GM23248 (cell line): ENCODE data around the gene SLC38A2. TPM values are rescaled to one million over a fixed set of nuclear protein-coding genes. Genes with fewer than 3 reads are reported as not detected.

Experiments
- DNase-seq: peaks from one replicate; pipeline ENCODE4 v3.0.0-alpha.2; 2015
- H2AFZ ChIP-seq: fragments of 200-600 bp; sonication (generic); 2 replicates; pipeline ENCODE4 v1.6.1; 2016; ENCODE audit warnings: antibody characterized with exemption
- H3F3A ChIP-seq: fragments of 200-600 bp; sonication (generic); 2 replicates; pipeline ENCODE4 v1.6.1; 2016; ENCODE audit warnings: mild to moderate bottlenecking, antibody characterized with exemption, mixed run types; ENCODE audit not compliant: insufficient read depth
- H3K27ac ChIP-seq: fragments of 200-600 bp; sonication (generic); 2 replicates; pipeline ENCODE4 v1.5.1; 2016; ENCODE audit warnings: mild to moderate bottlenecking
- H3K27me3 ChIP-seq: fragments of 200-600 bp; sonication (generic); replicated peaks from 2 replicates; pipeline ENCODE4 v1.6.1; 2016; ENCODE audit warnings: mild to moderate bottlenecking; ENCODE audit not compliant: insufficient read depth
- H3K36me3 ChIP-seq: fragments of 200-600 bp; sonication (generic); 2 replicates; pipeline ENCODE4 v1.6.1; 2016; ENCODE audit warnings: low read depth, mild to moderate bottlenecking
- H3K4me1 ChIP-seq: fragments of 200-600 bp; sonication (generic); 2 replicates; pipeline ENCODE4 v1.6.1; 2016; ENCODE audit warnings: mild to moderate bottlenecking; ENCODE audit not compliant: insufficient read depth
- H3K4me2 ChIP-seq: fragments of 200-600 bp; sonication (generic); one replicate; pipeline ENCODE4 v1.6.1; 2016; ENCODE audit warnings: mild to moderate bottlenecking; ENCODE audit not compliant: unreplicated experiment
- H3K4me3 ChIP-seq: fragments of 200-600 bp; sonication (generic); 2 replicates; pipeline ENCODE4 v1.5.1; 2016; ENCODE audit warnings: mild to moderate bottlenecking
- H3K79me2 ChIP-seq: fragments of 200-600 bp; sonication (generic); 2 replicates; pipeline ENCODE4 v1.6.1; 2016; ENCODE audit warnings: mild to moderate bottlenecking; ENCODE audit not compliant: insufficient read depth
- H3K9ac ChIP-seq: fragments of 200-600 bp; sonication (generic); 2 replicates; pipeline ENCODE4 v1.6.1; 2016; ENCODE audit warnings: mild to moderate bottlenecking
- H3K9me2 ChIP-seq: fragments of 200-600 bp; sonication (generic); 2 replicates; pipeline ENCODE4 v1.6.1; 2016; ENCODE audit warnings: mixed run types, mild to moderate bottlenecking, moderate library complexity; ENCODE audit not compliant: insufficient read depth
- H3K9me3 ChIP-seq: fragments of 200-600 bp; sonication (generic); one replicate; pipeline ENCODE4 v1.6.1; 2017; ENCODE audit warnings: low read depth
- H4K20me1 ChIP-seq: fragments of 200-600 bp; sonication (generic); 2 replicates; pipeline ENCODE4 v1.6.0; 2016; ENCODE audit not compliant: insufficient read depth
- EZH2 ChIP-seq: fragments of 200-600 bp; sonication (generic); IDR thresholded peaks from 2 replicates; pipeline ENCODE4 v1.6.1; 2018; ENCODE audit warnings: antibody characterized with exemption, mild to moderate bottlenecking; ENCODE audit not compliant: insufficient read depth, poor library complexity, severe bottlenecking
- EZH2phosphoT487 ChIP-seq: fragments of 200-600 bp; sonication (generic); IDR thresholded peaks from 2 replicates; pipeline ENCODE4 v1.6.1; 2018; ENCODE audit warnings: antibody characterized with exemption, moderate library complexity, mild to moderate bottlenecking, low read depth; ENCODE audit not compliant: insufficient read depth
- WGBS, 2 experiments: methylation state at CpG; one replicate each; pipeline ENCODE4 v1.1.6; 2015 to 2017; ENCODE audit warnings: low lambda C conversion rate in 2 of 2, low coverage in 1 of 2; ENCODE audit errors: missing lambda C conversion rate in 2 of 2; 5-methylcytosine and 5-hydroxymethylcytosine counted together
- in situ Hi-C: fragments of 300-500 bp; cut with MboI; formaldehyde crosslinking; loops from 2 replicates; pipeline ENCODE4 v1.15.0; 2020
- polyA plus RNA-seq: library from polyadenylated mRNA; unstranded; fragments of >200 nt; fragmentation: Nextera tagmentation; extraction: Ambion mirVana; gene quantifications from 2 replicates; pipeline ENCODE4 v1.2.1, GENCODE V29; 2016
- total RNA-seq: library from RNA; depleted of rRNA; stranded (reverse); fragments of >200 nt; shearing (Covaris generic); gene quantifications from 2 replicates; pipeline ENCODE4 v1.2.3, GENCODE V29; 2014; rRNA removed

SLC38A2 gene
- total and polyA plus RNA-seq, 2 experiments from 2014 or later, result 683 to 1,383 TPM

GRCh38 chr12:46320731-46321130 lies 51.8 kb downstream of the SLC38A2 start:
- H3K9me2 ChIP-seq, result no peaks in the 10 kb centered on the region
- no peak for TF ChIP-seq EZH2phosphoT487
- TF ChIP-seq EZH2, result no peak
- no peaks in the 10 kb centered on the region for H3K9me3 ChIP-seq
- H3K9ac ChIP-seq, result no peak overlapping the region
- H3K36me3 ChIP-seq, result no peaks in the 10 kb centered on the region
- no peak overlapping the region for H3K4me2 ChIP-seq
- in situ Hi-C loops, result no loop called here
- no peak overlapping the region for H3K27ac ChIP-seq
- DNase-seq, result no peak
- H3K4me3 ChIP-seq, result no peak overlapping the region
- H3K27me3 ChIP-seq, result no peaks in the 10 kb centered on the region
- no peaks in the 10 kb centered on the region for H4K20me1 ChIP-seq
- peaks cover 10% of the 10 kb centered on the region for H3K4me1 ChIP-seq
- H3F3A ChIP-seq, result peaks cover 11% of the 10 kb centered on the region
- WGBS, 2 experiments, result 85 to 95% methylated on average over 1 of the region's 1 CpG
- no peak overlapping the region for H2AFZ ChIP-seq
- H3K79me2 ChIP-seq, result no peaks in the 10 kb centered on the region

DNA sequence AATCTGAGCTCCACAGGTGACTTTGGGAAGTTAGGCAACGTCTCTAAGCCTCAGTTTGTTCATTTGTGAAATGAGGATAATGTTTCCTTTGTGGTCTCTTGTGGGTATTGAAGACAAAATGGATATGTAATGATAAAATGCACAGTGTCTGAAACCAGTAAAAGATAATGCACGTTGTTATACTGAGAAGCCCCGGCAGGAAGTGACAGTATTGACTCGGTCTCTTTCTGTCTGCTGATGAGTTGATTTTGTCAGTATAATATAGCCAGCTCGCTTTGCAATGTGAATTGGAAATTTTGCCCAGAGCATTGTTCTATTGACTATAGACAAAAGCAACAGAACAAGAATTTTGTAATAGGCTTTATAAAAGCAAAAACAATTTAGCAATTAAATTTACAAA lies 54.5 kb downstream of the SLC38A2 start:
- no peak overlapping the region for H3K4me2 ChIP-seq
- H3K9me3 ChIP-seq, result no peaks in the 10 kb centered on the region
- H3K27me3 ChIP-seq, result no peaks in the 10 kb centered on the region
- H3K27ac ChIP-seq, result no peak overlapping the region
- TF ChIP-seq EZH2phosphoT487 (no peak), EZH2 (no peak)
- H3K9ac ChIP-seq, result no peak overlapping the region
- no peaks in the 10 kb centered on the region for H3K79me2 ChIP-seq
- DNase-seq, result no peak
- H3K4me3 ChIP-seq, result no peak overlapping the region
- in situ Hi-C loops, result no loop called here
- 72 to 76% methylated on average over 5 of the region's 5 CpGs for WGBS, 2 experiments
- peaks cover 11% of the 10 kb centered on the region for H3F3A ChIP-seq
- H3K36me3 ChIP-seq, result no peaks in the 10 kb centered on the region
- peaks cover 10% of the 10 kb centered on the region for H3K4me1 ChIP-seq
- H4K20me1 ChIP-seq, result no peaks in the 10 kb centered on the region
- H3K9me2 ChIP-seq, result no peaks in the 10 kb centered on the region
- no peak overlapping the region for H2AFZ ChIP-seq

Other genes with a start within 250 kb of the SLC38A2 start
- 79.9 and 81.7 TPM in 2 replicates for gene SLC38A1, start 103.7 kb downstream of the SLC38A2 start, total RNA-seq
- gene SLC38A1, start 103.7 kb downstream of the SLC38A2 start, polyA plus RNA-seq, result 88.7 and 92.0 TPM in 2 replicates